ENCODE measurements around the gene GRIPAP1.
"Not testable (repeated sequence)": the region's sequence is repeated elsewhere in the genome, so short reads cannot be mapped to it uniquely, and the experiment has no call there.

Gene GRIPAP1

GRCh38 chrX:48981178-48981577 lies 20.9 kb downstream of the GRIPAP1 start:
- in situ Hi-C loops (cut with MboI; ENCODE audit: low sequenced_read_pairs, unreplicated experiment): no loop called here
- no peak for TF ChIP-seq CTCF (IDR thresholded peaks at IDR 0.05; ENCODE audit: borderline replicate concordance, control extremely low read depth, extremely low read depth, insufficient read depth, missing control alignments)
- no peak for DNase-seq (ENCODE audit: low spot score)

DNA sequence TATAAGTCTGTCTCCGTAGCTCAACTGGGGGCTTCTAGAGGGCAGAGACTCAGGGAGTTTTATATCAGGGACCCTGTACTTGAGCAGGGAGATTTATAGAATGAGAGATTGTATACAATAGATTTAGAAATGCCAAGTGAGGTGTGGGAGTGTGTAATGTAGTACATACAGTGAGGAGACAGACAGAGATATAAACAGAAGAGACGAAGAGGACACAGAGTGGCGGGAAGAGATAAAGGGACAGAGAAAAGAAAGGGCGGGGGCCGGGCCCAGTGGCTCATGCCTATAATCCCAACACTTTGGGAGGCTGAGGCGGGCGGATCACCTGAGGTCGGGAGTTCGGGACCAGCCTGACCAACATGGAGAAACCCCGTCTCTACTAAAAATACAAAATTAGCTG lies 21.7 kb downstream of the GRIPAP1 start:
- DNase-seq (ENCODE audit: low spot score); in situ Hi-C loops (cut with MboI; ENCODE audit: low sequenced_read_pairs, unreplicated experiment): not testable (repeated sequence)

DNA sequence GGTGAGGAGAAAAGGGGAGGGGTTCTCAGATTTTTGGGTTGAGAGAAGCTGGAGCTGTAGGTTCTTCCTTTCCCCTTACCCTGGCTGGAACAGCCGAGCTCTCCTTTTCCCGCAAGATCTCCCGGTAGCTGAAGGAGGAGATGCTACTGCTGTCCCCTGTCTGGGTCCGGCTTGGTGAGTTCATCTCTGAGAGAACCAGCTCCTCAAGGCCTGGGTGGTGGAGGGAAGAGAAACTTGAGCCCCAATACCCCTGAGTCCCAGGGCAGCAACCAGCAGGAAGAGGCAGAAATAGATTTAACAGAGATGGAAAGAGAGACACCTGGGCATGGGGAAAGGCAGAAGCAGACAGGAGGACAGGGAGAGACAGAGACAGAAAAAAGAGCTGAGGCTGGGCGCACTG lies 23.8 kb downstream of the GRIPAP1 start:
- in situ Hi-C loops (cut with MboI; ENCODE audit: low sequenced_read_pairs, unreplicated experiment): no loop called here
- DNase-seq (ENCODE audit: low spot score): no peak
- no peak for TF ChIP-seq CTCF (IDR thresholded peaks at IDR 0.05; ENCODE audit: borderline replicate concordance, control extremely low read depth, extremely low read depth, insufficient read depth, missing control alignments)

DNA sequence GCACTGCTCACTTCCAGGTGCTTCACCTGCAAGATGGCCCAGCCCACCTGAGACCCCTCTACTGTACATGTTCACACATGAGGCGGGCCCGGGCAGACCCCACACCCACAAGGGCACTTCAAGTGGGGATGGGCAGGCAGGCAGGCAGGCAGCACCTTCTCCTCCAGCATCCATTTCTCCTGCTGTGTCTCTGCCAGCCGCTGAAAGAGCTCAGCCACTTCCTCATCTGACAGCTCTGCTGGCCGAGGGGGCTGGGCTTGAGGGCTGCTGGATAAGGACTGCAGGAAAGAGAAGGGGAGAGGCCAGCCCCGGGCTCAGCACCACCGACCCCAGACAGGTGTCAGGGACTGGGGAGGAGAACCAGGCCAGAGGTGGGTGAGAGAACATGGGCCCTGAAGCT lies 26.0 kb downstream of the GRIPAP1 start:
- TF ChIP-seq CTCF (IDR thresholded peaks at IDR 0.05; ENCODE audit: borderline replicate concordance, control extremely low read depth, extremely low read depth, insufficient read depth, missing control alignments): no peak
- in situ Hi-C loops (cut with MboI; ENCODE audit: low sequenced_read_pairs, unreplicated experiment): no loop called here
- no peak for DNase-seq (ENCODE audit: low spot score)

DNA sequence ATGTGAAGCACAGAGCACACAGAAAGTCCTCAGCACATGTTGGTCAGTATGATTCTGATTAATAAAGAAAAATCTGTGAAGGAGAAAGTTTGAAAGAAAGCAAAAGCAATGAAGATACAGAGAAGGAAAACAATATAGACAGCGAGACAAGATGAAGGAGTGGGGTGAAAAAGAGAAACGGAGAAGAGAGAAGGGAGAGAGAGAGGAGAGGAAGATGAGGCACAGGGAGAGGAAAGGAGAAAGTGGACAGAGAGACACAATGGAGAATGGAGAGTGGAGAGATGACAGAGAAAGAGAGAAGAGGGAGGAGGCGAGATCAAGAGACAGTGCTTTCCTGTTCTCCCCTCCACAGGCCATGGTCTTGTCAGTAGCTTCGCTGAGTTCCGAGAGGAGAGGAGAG lies 26.5 kb downstream of the GRIPAP1 start:
- TF ChIP-seq CTCF (IDR thresholded peaks at IDR 0.05; ENCODE audit: borderline replicate concordance, control extremely low read depth, extremely low read depth, insufficient read depth, missing control alignments): no peak
- in situ Hi-C loops (cut with MboI; ENCODE audit: low sequenced_read_pairs, unreplicated experiment): no loop called here
- DNase-seq (ENCODE audit: low spot score): no peak

DNA sequence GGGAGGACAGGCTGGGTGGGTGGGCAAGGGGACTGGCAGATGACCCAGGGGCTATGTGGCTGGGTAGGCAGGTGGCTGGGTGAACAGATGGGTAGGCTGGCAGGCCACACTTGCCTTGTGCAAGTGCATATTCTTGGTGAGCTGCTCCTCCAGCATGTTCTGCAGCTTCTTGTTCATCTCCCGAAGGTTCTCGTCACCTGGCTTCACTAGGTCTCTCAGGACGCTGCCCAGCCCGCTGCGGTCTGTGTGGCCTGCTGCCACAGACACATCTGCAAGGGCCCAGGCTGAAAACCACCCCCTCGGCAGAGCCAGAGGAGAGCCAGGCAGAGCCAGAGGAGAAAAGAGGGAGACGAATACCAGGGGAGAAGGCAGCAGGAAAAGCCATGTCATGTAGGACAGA lies 27.0 kb downstream of the GRIPAP1 start:
- in situ Hi-C loops (cut with MboI; ENCODE audit: low sequenced_read_pairs, unreplicated experiment): no loop called here
- no peak for TF ChIP-seq CTCF (IDR thresholded peaks at IDR 0.05; ENCODE audit: borderline replicate concordance, control extremely low read depth, extremely low read depth, insufficient read depth, missing control alignments)
- DNase-seq (ENCODE audit: low spot score): no peak

DNA sequence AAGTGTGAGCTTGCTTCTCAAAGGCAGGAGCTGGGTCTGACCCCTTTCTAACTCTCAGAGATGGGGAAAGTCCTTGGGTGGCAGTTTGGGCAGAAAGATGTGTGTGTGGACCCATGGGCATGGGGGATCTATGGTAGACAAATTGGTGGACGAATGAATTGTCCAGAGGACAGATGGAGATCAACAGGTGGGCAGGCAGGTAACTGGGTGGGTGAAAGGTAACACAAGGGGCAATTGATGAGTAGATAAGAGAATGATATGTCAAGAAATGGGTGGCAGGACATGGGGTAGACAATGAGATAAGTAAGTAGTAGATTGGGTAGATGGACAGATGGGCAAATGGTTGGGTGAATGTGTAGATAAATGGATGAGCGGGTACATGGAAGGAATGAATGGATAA lies 27.5 kb downstream of the GRIPAP1 start:
- in situ Hi-C loops (cut with MboI; ENCODE audit: low sequenced_read_pairs, unreplicated experiment): no loop called here

More for the DNA sequence above, 27.5 kb downstream of the GRIPAP1 start:
- TF ChIP-seq CTCF (IDR thresholded peaks at IDR 0.05; ENCODE audit: borderline replicate concordance, control extremely low read depth, extremely low read depth, insufficient read depth, missing control alignments): no peak
- DNase-seq (ENCODE audit: low spot score): no peak
